Measurements from ENCODE around the gene C20orf204.

GRCh38 chr20:64049878-64050260 is 13.9 kb downstream of the C20orf204 start:
- TF ChIP-seq, protein P1, sequence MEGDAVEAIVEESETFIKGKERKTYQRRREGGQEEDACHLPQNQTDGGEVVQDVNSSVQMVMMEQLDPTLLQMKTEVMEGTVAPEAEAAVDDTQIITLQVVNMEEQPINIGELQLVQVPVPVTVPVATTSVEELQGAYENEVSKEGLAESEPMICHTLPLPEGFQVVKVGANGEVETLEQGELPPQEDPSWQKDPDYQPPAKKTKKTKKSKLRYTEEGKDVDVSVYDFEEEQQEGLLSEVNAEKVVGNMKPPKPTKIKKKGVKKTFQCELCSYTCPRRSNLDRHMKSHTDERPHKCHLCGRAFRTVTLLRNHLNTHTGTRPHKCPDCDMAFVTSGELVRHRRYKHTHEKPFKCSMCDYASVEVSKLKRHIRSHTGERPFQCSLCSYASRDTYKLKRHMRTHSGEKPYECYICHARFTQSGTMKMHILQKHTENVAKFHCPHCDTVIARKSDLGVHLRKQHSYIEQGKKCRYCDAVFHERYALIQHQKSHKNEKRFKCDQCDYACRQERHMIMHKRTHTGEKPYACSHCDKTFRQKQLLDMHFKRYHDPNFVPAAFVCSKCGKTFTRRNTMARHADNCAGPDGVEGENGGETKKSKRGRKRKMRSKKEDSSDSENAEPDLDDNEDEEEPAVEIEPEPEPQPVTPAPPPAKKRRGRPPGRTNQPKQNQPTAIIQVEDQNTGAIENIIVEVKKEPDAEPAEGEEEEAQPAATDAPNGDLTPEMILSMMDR (conservative IDR thresholded peaks at IDR 0.05 in 1 of 2, IDR thresholded peaks at IDR 0.05 in 1 of 2; ENCODE audit: extremely low read depth in 1 of 2, insufficient read depth in 1 of 2, low read depth in 1 of 2, low read length in 2 of 2), result no peak
- TF ChIP-seq EZH2 (IDR thresholded peaks at IDR 0.05; ENCODE audit: borderline replicate concordance, low read length), result peak; percentile 42
